ENCODE data around the gene OSCAR. TPM values are rescaled to one million over a fixed set of nuclear protein-coding genes. Genes with fewer than 3 reads are reported as not detected.

Gene OSCAR
- not detected for polyA plus RNA-seq (2012; ENCODE audit: missing spikeins)

- TF ChIP-seq POLR2AphosphoS5 (IDR thresholded peaks at IDR 0.05; ENCODE audit: low read depth, low read length), result no peak
- TF ChIP-seq POLR2A (IDR thresholded peaks at IDR 0.05; ENCODE audit: low read depth, low read length), result no peak
- no peak for TF ChIP-seq TAF1 (IDR thresholded peaks at IDR 0.05; ENCODE audit: borderline replicate concordance, low read depth, low read length)
- DNase-seq (ENCODE audit: insufficient read length) (no peak), FAIRE-seq (no peak)
Observed at GRCh38 chr19:54100561-54100960, at the start of gene OSCAR. TSS of gene OSCAR (minus strand) at chr19:54100803. CDS start at chr19:54100792, 11 bp downstream.

- FAIRE-seq, result no peak
- TF ChIP-seq TAF1 (IDR thresholded peaks at IDR 0.05; ENCODE audit: borderline replicate concordance, low read depth, low read length) (no peak), POLR2AphosphoS5 (IDR thresholded peaks at IDR 0.05; ENCODE audit: low read depth, low read length) (no peak)
- DNase-seq (ENCODE audit: insufficient read length), result no peak
Observed at GRCh38 chr19:54149021-54149812, 48.6 kb upstream of the OSCAR start.

- DNase-seq (ENCODE audit: insufficient read length) (no peak), FAIRE-seq (no peak)
- TF ChIP-seq POLR2AphosphoS5 (IDR thresholded peaks at IDR 0.05; ENCODE audit: low read depth, low read length), result no peak
- TF ChIP-seq TAF1 (IDR thresholded peaks at IDR 0.05; ENCODE audit: borderline replicate concordance, low read depth, low read length), result no peak
- no peak for TF ChIP-seq POLR2A (IDR thresholded peaks at IDR 0.05; ENCODE audit: low read depth, low read length)
Observed at GRCh38 chr19:54148158-54148557, 47.6 kb upstream of the OSCAR start.

GRCh38 chr19:54147676-54148075 lies 47.1 kb upstream of the OSCAR start:
- DNase-seq (ENCODE audit: insufficient read length) (no peak), FAIRE-seq (no peak)
- TF ChIP-seq POLR2AphosphoS5 (IDR thresholded peaks at IDR 0.05; ENCODE audit: low read depth, low read length), result no peak
- no peak for TF ChIP-seq TAF1 (IDR thresholded peaks at IDR 0.05; ENCODE audit: borderline replicate concordance, low read depth, low read length)
- TF ChIP-seq POLR2A (IDR thresholded peaks at IDR 0.05; ENCODE audit: low read depth, low read length), result no peak

GRCh38 chr19:54145541-54146158 lies 45.0 kb upstream of the OSCAR start:
- no peak for FAIRE-seq
- no peak for DNase-seq (ENCODE audit: insufficient read length)
- TF ChIP-seq POLR2A (IDR thresholded peaks at IDR 0.05; ENCODE audit: low read depth, low read length) (no peak), POLR2AphosphoS5 (IDR thresholded peaks at IDR 0.05; ENCODE audit: low read depth, low read length) (no peak), TAF1 (IDR thresholded peaks at IDR 0.05; ENCODE audit: borderline replicate concordance, low read depth, low read length) (no peak)

- TF ChIP-seq POLR2AphosphoS5 (IDR thresholded peaks at IDR 0.05; ENCODE audit: low read depth, low read length) (no peak), POLR2A (IDR thresholded peaks at IDR 0.05; ENCODE audit: low read depth, low read length) (no peak), TAF1 (IDR thresholded peaks at IDR 0.05; ENCODE audit: borderline replicate concordance, low read depth, low read length) (no peak)
- no peak for FAIRE-seq
- no peak for DNase-seq (ENCODE audit: insufficient read length)
Observed at GRCh38 chr19:54142166-54142780, 41.7 kb upstream of the OSCAR start.

GRCh38 chr19:54141356-54141755 lies 40.8 kb upstream of the OSCAR start:
- FAIRE-seq (no peak), DNase-seq (ENCODE audit: insufficient read length) (no peak)
- TF ChIP-seq POLR2A (IDR thresholded peaks at IDR 0.05; ENCODE audit: low read depth, low read length) (no peak), TAF1 (IDR thresholded peaks at IDR 0.05; ENCODE audit: borderline replicate concordance, low read depth, low read length) (no peak), POLR2AphosphoS5 (IDR thresholded peaks at IDR 0.05; ENCODE audit: low read depth, low read length) (no peak)

GRCh38 chr19:54138489-54139256 lies 38.1 kb upstream of the OSCAR start:
- DNase-seq (ENCODE audit: insufficient read length) (no peak), FAIRE-seq (no peak)
- no peak for TF ChIP-seq TAF1 (IDR thresholded peaks at IDR 0.05; ENCODE audit: borderline replicate concordance, low read depth, low read length)
- TF ChIP-seq POLR2A (IDR thresholded peaks at IDR 0.05; ENCODE audit: low read depth, low read length), result no peak
- 0 out of 2 replicates have a peak, but pooled peaks have one; percentile 4 for TF ChIP-seq POLR2AphosphoS5 (IDR thresholded peaks at IDR 0.05; ENCODE audit: low read depth, low read length)

GRCh38 chr19:54137699-54138488 lies 37.3 kb upstream of the OSCAR start, which contains the start of gene CNOT3:
TSS of gene CNOT3 (plus strand) at chr19:54137762. CDS start at chr19:54142979, 5,217 bp downstream.
- TF ChIP-seq POLR2AphosphoS5 (IDR thresholded peaks at IDR 0.05; ENCODE audit: low read depth, low read length) (peak; percentile 77), TAF1 (IDR thresholded peaks at IDR 0.05; ENCODE audit: borderline replicate concordance, low read depth, low read length) (peak; percentile 60; the same call in 1 of the 2 replicates), POLR2A (IDR thresholded peaks at IDR 0.05; ENCODE audit: low read depth, low read length) (peak; percentile 79)
- peak; percentile 69 for DNase-seq (ENCODE audit: insufficient read length)
- peak; percentile 5 for FAIRE-seq

All from GM12892 (cell line).